HL-60/S4 treated with phorbol 12-myristate 13-acetate at 8.2 ng/mL for 4 days and 3 days (cell line): ENCODE results near the gene ETDC.

Experiments
- in situ Hi-C: fragments of 300-500 bp; cut with MboI; formaldehyde crosslinking; loops from 2 replicates; pipeline ENCODE4 v1.15.0; 2022; ENCODE audit warnings: low sequenced_read_pairs

ETDC gene

DNA sequence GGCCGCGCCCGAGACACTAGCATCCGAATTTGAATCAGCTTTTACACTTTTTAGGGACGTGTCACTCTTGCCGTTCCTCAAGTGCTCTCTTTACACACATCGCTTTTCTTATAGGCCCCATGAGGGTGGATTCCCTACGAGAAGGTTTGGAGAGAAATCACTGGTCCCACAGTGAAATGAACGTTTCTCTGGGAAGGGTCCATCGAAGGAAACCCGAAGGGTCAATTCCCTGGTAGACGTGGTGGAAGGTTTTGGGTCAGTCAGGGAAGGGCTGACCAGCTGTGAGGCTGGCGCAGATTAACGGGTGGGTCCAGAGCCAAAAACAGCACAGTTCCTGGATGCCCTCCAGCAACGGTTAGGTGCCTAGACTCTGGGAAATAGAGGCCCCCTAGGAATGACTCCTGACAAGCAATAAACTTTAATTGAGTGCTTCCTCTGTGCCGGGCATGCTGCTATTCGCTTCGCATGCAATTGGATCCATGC is 35.9 kb downstream of the ETDC start:
- in situ Hi-C loops, result no loop called here

DNA sequence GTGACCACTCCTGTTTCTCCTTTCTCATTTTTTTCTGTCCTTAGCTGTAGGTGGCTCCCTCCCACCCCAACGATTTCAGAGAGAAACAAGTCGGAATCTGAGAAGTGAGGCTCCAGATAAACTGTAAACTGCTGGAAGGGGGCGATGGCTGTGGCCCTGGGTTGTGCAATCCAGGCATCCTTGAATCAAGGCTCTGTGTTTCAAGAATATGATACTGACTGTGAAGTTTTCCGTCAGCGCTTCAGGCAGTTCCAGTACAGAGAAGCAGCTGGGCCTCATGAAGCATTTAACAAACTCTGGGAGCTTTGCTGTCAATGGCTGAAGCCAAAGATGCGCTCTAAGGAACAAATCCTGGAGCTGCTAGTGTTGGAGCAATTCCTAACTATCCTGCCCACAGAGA is 37.7 kb downstream of the ETDC start:
- in situ Hi-C loops, result no loop called here

DNA sequence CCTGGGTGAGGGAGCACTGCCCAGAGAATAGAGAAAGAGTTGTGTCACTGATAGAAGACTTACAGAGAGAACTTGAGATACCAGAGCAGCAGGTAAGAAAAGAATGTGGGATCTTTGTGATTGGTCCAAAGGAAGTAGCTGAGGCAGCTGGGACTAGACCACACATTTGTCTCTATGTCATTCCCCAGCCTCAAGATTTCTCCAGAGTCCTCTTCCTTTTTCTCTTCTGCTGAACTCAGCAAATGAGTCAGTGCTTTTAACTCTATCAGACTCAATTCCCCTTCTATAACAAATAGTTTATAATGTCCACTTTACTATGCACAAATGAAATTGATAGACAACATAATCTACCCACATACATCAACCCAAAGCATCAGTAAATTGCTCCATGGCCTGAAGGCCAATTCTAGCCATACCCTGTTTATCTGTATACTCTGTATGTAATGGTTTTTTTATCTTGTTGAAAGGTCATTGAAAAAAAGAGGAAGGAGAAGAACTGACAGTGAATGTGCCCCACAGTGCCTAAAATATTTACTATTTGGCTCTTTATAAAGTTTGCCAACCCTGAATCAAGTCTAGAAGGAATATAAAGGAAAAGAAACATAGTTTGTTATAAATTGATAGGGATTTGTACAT is 38.2 kb downstream of the ETDC start:
- in situ Hi-C loops, result no loop called here

DNA sequence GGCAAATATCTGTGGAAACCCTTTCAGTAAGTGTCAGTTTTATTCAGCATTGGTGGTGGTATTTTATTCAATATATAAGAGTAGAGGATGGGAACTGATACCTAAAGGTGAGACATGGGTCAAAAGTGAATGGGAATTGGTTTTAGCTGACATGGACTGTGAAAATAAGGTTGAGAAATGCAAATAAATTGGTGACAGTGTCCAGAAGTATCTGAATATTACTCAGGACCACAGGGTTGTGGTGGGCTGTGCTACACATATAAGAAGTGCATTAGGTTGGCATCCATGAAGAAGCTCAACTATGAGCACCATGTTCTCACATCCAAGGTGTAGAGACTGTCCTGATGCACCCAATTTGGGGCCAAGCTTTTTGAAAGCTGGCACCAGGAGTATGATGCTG is 45.0 kb downstream of the ETDC start:
- in situ Hi-C loops, result no loop called here
